ENCODE measurements around the gene TLCD1. TPM values are rescaled to one million over a fixed set of nuclear protein-coding genes. Genes with fewer than 3 reads are reported as not detected.
A peak's percentile ranks its signal among the peaks of the same experiment; 100 is the strongest.
"Not testable (repeated sequence)": the region's sequence is repeated elsewhere in the genome, so short reads cannot be mapped to it uniquely, and the experiment has no call there.

The TLCD1 gene
- total RNA-seq, 2 donors from 2014 or later: 1.5 to 9.7 TPM

DNA sequence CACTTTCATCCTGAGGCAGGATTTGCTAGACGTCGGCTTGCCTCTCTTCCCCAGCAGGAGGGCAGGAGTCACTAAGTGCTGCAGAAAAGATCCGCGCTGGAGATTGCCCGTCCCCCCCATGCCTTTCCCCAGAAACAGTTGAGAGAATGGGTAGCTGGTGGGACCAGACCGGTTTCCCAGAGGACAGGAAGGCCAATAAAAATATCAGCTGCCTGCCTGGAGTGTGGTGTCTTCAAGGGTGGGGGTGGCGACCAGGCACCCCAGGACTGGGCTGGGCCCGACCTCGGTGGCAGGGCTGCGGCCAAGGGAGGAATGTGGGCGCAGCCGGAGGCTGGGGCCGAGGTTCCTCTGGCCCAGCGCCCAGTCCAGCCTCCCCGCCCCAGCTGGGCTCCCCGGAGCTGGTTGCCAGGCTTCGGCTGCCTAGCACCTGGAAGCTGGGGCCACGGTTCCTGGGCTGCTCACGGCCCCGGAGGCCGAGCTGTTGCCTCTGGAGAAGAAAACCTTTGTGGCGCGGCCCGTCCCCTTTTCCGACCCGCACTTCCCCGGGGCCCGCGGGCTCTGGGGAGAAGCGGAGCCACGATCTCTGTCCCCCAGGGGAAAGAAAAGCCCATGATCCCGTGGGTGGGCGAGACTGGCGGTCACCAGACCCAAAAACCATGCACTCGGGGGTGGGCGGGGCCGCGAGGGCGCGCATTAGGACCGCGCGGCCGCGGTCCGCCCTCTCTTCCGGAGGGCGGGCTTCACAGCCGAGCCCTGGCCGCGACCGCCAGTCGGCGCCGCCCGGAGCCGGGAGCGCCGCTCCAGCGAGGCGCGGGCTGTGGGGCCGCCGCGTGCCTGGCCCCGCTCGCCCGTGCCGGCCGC, 17.4 kb upstream of the TLCD1 start, which contains the start of gene TRAF4:
Gene TRAF4 (plus strand): TSS at position 769 of the 861 bp plus-strand sequence. CDS start 102 bp downstream, outside the sequence.
- peak within 1 kb of the TSS; percentile 67 to 75 for H3K27ac Mint-ChIP-seq
- H3K4me3 Mint-ChIP-seq: peak within 1 kb of the TSS; percentile 88
- H3K27me3 Mint-ChIP-seq: no peaks in the 10 kb centered on the region
- H3K9me3 Mint-ChIP-seq: no peaks in the 10 kb centered on the region
- peaks cover 0 to 9% of the 10 kb centered on the region in 2 donors for H3K4me1 Mint-ChIP-seq (ENCODE audit: low read depth in 2 of 2)
- DNase-seq (ENCODE audit: low spot score) (peak; percentile 83), ATAC-seq (peak; percentile 94 to 95)
- H3K36me3 Mint-ChIP-seq: no peaks in the 10 kb centered on the region

DNA sequence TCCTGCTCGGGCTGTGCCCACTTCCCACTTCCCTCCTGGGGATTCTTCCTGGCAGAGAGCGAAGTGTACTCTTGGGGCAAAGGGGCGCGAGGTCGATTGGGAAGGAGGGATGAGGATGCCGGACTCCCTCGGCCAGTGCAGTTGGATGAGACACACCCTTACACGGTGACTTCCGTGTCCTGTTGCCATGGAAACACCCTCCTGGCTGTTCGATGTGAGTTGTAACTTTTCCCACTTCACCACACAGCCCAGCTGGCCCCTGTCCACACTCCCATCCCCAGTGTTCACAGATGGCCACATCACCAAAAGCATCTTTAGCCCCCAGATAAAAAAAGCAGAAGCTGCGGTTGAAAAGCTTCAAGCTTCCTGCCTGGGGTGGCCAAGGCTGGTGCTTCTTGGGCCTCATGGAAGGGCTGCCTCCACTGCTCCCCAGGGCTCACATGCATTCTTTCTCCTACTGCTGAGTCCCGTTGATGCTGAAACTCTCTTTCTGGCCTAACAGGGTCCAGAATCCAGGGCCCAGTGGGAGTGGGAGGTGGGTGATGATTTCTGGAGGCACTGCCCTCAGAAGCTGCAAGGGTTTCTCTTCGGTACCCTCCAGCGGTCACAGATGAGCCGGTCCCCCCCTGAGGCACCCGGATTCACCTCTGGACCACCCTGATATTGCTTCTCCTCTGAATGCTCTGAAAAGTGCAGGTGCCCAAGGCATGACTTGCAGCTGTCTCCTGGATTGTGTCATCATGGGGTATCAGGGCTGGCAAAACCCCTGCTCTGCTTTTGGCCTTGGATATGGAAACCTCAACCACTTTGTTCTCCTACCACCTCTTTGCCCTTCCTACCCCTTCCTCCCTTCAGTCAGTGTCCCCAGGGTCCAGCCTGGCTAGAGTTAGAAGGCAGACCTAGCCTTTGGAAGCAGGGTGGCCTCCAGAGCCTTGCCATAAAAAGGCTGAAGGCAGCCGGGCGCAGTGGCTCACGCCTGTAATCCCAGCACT, 15.6 kb upstream of the TLCD1 start:
- Mint-ChIP-seq H3K27me3 (no peaks in the 10 kb centered on the region), H3K4me3 (no peak overlapping the region), H3K4me1 (ENCODE audit: low read depth in 2 of 2) (peaks cover 0 to 9% of the 10 kb centered on the region in 2 donors), H3K9me3 (no peaks in the 10 kb centered on the region), H3K27ac (no peak overlapping the region), H3K36me3 (no peaks in the 10 kb centered on the region)
- ATAC-seq (no peak), DNase-seq (ENCODE audit: low spot score) (no peak)

DNA sequence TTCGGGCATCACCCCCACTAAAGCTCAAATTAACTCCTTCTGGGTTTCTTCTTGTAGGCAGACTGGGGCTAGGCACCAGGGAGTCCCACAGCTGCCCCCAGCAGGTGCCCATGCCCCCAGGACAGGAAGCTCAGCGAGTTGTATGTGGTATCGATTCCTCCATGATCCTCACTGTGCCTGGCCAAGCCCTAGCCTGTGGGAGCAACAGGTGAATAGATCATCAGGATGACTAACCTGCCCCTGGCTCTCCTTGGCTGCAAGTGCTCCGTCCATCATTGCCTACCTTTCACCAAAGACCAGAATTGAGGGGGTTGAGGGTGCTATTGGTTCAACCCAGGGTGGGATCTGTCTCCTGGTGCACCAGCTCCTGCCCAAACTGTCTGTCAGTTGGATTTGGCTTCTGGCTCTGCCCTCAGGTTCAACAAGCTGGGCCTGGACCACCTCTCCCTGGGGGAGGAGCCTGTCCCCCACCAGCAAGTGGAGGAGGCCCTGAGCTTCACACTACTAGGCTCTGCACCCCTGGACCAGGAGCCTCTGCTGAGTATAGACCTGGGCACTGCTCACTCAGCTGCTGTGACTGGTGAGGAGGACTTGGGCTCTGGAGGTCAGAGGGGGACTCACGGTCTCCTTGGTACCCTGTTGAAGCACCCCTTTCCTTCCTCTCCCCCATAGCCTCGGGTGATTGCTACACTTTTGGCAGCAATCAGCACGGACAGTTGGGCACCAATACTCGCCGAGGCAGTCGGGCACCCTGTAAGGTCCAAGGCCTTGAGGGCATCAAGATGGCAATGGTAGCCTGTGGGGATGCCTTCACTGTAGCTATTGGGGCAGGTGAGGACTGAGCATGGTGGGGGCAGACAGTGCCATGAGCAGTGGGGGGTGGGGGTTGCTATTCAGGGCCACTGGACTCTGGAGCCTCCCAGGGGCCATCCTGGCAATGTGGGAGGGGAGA, 14.6 kb upstream of the TLCD1 start:
- ATAC-seq (no peak), DNase-seq (ENCODE audit: low spot score) (no peak)
- Mint-ChIP-seq H3K36me3 (no peaks in the 10 kb centered on the region), H3K4me3 (no peak overlapping the region), H3K4me1 (ENCODE audit: low read depth in 2 of 2) (peaks cover 0 to 9% of the 10 kb centered on the region in 2 donors), H3K27me3 (no peaks in the 10 kb centered on the region), H3K27ac (no peak overlapping the region), H3K9me3 (no peaks in the 10 kb centered on the region)

DNA sequence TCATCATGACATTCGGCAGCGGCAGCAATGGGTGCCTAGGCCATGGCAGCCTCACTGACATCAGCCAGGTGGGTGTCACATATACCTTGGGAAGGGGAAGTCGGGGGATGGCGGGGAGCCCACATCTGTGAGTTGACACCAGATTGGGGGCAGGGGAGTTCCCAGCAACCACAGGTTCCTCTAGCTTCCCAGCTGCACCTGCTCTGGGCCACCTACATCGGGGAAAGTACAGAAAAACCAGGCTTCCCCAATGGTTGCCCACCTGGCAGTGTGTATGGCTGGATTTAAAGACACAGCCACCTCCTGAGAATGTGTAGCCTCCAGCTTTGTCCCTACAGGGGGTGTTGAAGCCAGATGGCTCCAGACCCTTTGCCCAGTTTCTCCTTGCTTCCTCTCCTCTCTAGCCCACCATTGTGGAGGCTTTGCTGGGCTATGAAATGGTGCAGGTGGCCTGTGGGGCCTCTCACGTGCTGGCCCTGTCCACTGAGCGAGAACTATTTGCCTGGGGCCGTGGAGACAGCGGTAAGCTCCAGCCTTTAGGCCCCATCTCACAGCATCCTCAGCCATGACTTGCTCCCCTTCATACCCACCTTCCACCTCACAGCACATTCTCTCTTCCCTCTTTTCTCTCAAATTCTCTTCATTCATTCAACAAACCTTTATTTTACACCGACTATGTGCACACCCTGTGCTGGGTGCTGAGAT, 12.8 kb upstream of the TLCD1 start:
- DNase-seq (ENCODE audit: low spot score) (peak; percentile 20), ATAC-seq (no peak)
- Mint-ChIP-seq H3K27me3 (no peaks in the 10 kb centered on the region), H3K27ac (no peak overlapping the region), H3K4me3 (no peak overlapping the region), H3K4me1 (ENCODE audit: low read depth in 2 of 2) (peaks cover 0 to 6% of the 10 kb centered on the region in 2 donors), H3K9me3 (no peaks in the 10 kb centered on the region), H3K36me3 (no peaks in the 10 kb centered on the region)

DNA sequence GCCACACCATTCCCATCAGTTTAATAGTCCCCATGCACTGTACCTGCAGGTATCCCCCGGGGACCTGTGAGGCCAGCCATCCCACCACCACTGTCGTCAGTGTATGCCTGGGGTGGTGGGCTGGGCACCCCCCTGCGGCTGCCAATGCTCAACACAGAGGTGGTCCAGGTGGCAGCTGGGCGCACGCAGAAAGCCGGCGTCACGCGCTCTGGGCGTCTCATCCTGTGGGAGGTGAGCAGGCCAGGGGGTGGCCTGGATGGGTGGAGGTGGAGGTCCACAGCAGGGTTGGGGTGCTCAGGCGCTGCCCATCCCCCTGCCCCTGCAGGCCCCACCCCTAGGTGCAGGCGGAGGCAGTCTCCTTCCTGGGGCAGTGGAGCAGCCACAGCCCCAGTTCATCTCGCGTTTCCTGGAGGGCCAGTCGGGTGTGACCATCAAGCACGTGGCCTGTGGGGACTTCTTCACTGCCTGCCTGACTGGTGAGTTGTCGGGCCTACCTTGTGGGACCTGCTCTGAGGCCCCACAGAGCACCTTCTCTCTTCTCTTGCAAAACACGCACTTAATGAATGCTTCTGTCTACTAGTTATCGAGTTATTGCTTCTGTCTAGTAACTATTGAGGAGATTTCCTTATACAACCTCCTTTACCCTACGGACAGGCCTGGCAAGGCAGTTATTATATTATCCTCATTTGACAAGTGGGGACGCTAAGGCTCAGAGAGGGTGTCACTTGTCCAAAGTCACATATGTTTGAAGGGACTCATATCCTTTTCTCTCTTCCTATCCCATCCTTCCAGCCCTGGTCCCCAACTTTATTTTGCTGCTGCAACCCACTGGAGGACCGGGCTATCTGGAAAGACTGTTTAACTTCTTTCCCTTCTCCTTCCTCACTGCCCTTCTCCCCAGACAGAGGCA, 12.0 kb upstream of the TLCD1 start:
- peaks cover 0 to 4% of the 10 kb centered on the region in 2 donors for H3K4me1 Mint-ChIP-seq (ENCODE audit: low read depth in 2 of 2)
- H3K4me3 Mint-ChIP-seq: no peak overlapping the region
- no peaks in the 10 kb centered on the region for H3K27me3 Mint-ChIP-seq
- ATAC-seq (peak in 1 of 2 donors; percentile 5), DNase-seq (ENCODE audit: low spot score) (no peak)
- no peak overlapping the region for H3K27ac Mint-ChIP-seq
- no peaks in the 10 kb centered on the region for H3K36me3 Mint-ChIP-seq
- H3K9me3 Mint-ChIP-seq: no peaks in the 10 kb centered on the region

DNA sequence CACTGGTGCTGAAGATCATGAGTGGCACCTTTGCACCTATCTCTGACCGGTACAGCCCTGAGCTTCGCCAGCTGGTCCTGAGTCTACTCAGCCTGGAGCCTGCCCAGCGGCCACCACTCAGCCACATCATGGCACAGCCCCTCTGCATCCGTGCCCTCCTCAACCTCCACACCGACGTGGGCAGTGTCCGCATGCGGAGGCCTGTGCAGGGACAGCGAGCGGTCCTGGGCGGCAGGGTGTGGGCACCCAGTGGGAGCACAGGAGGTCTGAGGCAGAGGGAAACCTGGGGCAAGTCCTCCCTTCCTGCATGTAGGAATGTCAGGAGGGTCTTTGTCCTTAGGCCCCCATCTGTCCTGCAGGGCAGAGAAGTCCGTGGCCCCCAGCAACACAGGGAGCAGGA, 11.3 kb upstream of the TLCD1 start:
- Mint-ChIP-seq H3K36me3 (no peaks in the 10 kb centered on the region), H3K27ac (no peak overlapping the region), H3K4me3 (no peak overlapping the region), H3K4me1 (ENCODE audit: low read depth in 2 of 2) (peaks cover 0 to 4% of the 10 kb centered on the region in 2 donors), H3K27me3 (no peaks in the 10 kb centered on the region), H3K9me3 (no peaks in the 10 kb centered on the region)
- ATAC-seq (peak in 1 of 2 donors; percentile 43), DNase-seq (ENCODE audit: low spot score) (no peak)

DNA sequence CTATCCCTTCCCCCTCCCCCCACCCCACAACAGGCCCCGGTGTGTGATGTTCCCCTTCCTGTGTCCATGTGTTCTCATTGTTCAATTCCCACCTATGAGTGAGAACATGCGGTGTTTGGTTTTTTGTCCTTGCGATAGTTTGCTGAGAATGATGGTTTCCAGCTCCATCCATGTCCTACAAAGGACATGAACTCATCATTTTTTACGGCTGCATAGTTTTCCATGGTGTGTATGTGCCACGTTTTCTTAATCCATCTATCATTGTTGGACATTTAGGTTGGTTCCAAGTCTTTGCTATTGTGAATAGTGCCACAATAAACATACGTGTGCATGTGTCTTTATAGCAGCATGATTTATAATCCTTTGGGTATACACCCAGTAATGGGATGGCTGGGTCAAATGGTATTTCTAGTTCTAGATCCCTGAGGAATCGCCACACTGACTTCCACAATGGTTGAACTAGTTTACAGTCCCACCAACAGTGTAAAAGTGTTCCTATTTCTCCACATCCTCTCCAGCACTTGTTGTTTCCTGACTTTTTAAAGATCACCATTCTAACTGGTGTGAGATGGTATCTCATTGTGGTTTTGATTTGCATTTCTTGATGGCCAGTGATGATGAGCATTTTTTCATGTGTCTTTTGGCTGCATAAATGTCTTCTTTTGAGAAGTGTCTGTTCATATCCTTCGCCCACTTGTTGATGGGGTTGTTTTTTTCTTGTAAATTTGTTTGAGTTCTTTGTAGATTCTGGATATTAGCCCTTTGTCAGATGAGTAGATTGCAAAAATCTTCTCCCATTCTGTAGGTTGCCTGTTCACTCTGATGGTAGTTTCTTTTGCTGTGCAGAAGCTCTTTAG, 10.1 kb upstream of the TLCD1 start:
- not testable (repeated sequence) for H3K4me1 Mint-ChIP-seq (ENCODE audit: low read depth in 2 of 2); H3K27me3 Mint-ChIP-seq

DNA sequence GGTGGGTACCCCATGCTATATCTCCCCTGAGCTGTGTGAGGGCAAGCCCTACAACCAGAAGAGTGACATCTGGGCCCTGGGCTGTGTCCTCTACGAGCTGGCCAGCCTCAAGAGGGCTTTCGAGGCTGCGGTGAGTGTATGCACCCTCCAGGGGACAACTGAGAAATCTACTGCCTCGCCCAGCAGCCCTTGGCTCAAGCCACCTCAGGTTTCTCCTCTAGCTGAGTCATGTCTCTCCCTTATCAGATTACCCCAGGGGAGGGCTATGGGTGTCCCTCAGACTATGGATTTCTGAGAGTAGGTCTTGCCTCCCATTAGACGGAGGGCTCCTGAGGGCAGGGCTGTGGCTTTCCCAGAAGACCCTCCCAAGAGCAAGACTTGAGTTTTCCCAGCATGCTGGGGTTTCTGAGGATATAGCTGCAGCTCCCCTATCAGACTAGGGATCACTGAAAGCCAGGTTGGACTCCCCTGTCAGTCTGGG, 9.2 kb upstream of the TLCD1 start:
- Mint-ChIP-seq H3K9me3 (no peaks in the 10 kb centered on the region), H3K4me1 (ENCODE audit: low read depth in 2 of 2) (peaks cover 0 to 4% of the 10 kb centered on the region in 2 donors), H3K27ac (no peak overlapping the region)

More for the DNA sequence above, 10.1 kb upstream of the TLCD1 start:
- H3K36me3 Mint-ChIP-seq; H3K27ac Mint-ChIP-seq; ATAC-seq; DNase-seq (ENCODE audit: low spot score); H3K9me3 Mint-ChIP-seq; H3K4me3 Mint-ChIP-seq: not testable (repeated sequence)

DNA sequence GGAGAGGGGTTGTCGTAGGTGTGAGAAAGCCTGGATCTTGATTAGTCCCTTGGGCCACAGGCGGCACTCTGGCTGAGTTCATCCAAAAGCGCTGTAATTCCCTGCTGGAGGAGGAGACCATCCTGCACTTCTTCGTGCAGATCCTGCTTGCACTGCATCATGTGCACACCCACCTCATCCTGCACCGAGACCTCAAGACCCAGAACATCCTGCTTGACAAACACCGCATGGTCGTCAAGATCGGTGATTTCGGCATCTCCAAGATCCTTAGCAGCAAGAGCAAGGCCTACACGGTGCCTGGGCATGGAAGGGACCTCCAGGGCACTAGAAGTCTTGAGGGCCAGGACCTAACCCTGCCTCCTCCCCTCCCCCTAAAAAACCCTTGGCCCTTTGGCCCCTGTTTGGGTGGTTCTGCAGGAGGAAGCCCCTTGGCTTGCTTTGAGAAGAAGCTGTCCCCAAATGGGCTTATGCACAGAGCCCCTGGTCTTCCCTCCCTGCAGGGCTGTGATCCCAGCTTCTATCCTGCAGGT, 8.7 kb upstream of the TLCD1 start:
- no peak overlapping the region for H3K4me3 Mint-ChIP-seq
- H3K27me3 Mint-ChIP-seq: no peaks in the 10 kb centered on the region
- no peaks in the 10 kb centered on the region for H3K36me3 Mint-ChIP-seq
- no peaks in the 10 kb centered on the region for H3K9me3 Mint-ChIP-seq
- DNase-seq (ENCODE audit: low spot score) (no peak), ATAC-seq (peak; percentile 8 to 20)
- H3K27ac Mint-ChIP-seq: no peak overlapping the region
- peaks cover 2 to 6% of the 10 kb centered on the region in 2 donors for H3K4me1 Mint-ChIP-seq (ENCODE audit: low read depth in 2 of 2)

More for the DNA sequence above, 9.2 kb upstream of the TLCD1 start:
- no peak overlapping the region for H3K4me3 Mint-ChIP-seq
- DNase-seq (ENCODE audit: low spot score) (no peak), ATAC-seq (peak in 1 of 2 donors; percentile 14)
- H3K36me3 Mint-ChIP-seq: no peaks in the 10 kb centered on the region
- no peaks in the 10 kb centered on the region for H3K27me3 Mint-ChIP-seq

DNA sequence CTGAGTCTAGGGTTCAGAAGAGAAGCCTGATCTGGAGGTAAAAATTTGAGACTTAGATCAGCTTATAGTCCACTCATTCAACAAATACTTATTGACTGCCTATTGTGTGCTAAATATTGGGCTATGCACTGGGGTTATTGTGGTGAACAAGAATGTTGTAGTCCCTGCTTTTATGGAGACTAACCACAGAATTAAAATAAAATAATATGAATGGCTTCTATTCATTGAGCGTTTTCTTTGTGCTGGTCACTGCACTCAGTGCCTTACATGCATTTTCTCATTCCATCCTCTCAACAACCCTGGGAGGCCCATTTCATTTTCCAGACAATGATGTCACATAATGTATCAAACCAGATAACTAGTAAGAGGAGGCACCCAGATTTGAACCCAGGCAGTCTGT, 7.3 kb upstream of the TLCD1 start:
- DNase-seq (ENCODE audit: low spot score) (no peak), ATAC-seq (no peak)
- Mint-ChIP-seq H3K27ac (no peak overlapping the region), H3K4me3 (no peak overlapping the region), H3K36me3 (no peaks in the 10 kb centered on the region), H3K27me3 (no peaks in the 10 kb centered on the region), H3K9me3 (no peaks in the 10 kb centered on the region), H3K4me1 (ENCODE audit: low read depth in 2 of 2) (peaks cover 10 to 12% of the 10 kb centered on the region in 2 donors)

DNA sequence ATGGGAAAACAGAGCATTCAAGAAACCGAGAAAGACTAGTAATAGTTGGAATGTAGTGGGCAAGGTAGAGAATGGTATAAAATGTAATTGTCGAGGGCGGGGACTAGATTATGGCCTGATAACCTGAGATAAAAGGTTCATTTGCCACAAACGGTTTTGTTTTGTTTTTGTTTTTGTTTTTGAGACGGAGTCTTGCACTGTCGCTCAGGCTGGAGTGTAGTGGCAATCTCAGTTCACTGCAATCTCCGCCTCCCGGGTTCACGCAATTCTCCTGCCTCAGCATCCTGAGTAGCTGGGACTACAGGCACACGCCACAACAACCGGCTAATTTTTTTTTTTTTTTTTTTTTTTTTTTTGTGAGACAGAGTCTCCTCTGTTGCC, 3.9 kb upstream of the TLCD1 start:
- no peaks in the 10 kb centered on the region for H3K9me3 Mint-ChIP-seq
- peaks cover under 1% of the 10 kb centered on the region for H3K36me3 Mint-ChIP-seq
- no peak for DNase-seq (ENCODE audit: low spot score)
- H3K4me3 Mint-ChIP-seq: no peak overlapping the region
- no peaks in the 10 kb centered on the region for H3K27me3 Mint-ChIP-seq
- peaks cover 35 to 37% of the 10 kb centered on the region in 2 donors for H3K4me1 Mint-ChIP-seq (ENCODE audit: low read depth in 2 of 2)
- H3K27ac Mint-ChIP-seq: peak overlapping the region in 1 of 2 donors; percentile 29
- no peak for ATAC-seq

Measured in natural killer cell treated with Interleukin-12 subunit alpha and Interleukin-12 subunit beta and Interleukin-15 and Interleukin-18, amount 100 ng/mL, for 72 hours (primary cell).